HepG2 (cell line): ENCODE results near the gene PTPRO. TPM values are rescaled to one million over a fixed set of nuclear protein-coding genes. Genes with fewer than 3 reads are reported as not detected.

Source experiments
- ATAC-seq: fragments of 200-7000 bp; cut with Tn5 transposase; 3 replicates; pipeline ENCODE4 v1.9.1; 2020; ENCODE audit warnings: mild to moderate bottlenecking, moderate library complexity
- BruUV-seq: library from RNA; stranded (reverse); fragments of 400-500 nt; replicated peaks from 2 replicates; lab custom pipeline; 2021; lab: Mats Ljungman, UMichigan
- CTCF ChIA-PET: fragments of 300-600 bp; formaldehyde crosslinking; extraction: SDS; loops from one replicate; lab custom pipeline; 2021; ENCODE audit warnings: low total read pairs, inconsistent platforms, low intra/inter-chr PET ratio; lab: Yijun Ruan, JAX
- POLR2A ChIA-PET: fragments of 350-600 bp; sonication (Branson Sonifier 250); formaldehyde crosslinking; loops from one replicate; lab custom pipeline; 2020; ENCODE audit warnings: antibody characterized with exemption, inconsistent platforms; lab: Yijun Ruan, JAX
- DNase-seq: peaks from one replicate; pipeline ENCODE4 v3.0.0-alpha.2; 2015; ENCODE audit warnings: low spot score
- FAIRE-seq: peaks from 3 replicates; lab custom pipeline; 2011; peaks lifted over from hg19 to GRCh38; lab: Jason Lieb, UNC
- H2AFZ ChIP-seq: one replicate; pipeline ENCODE4 v1.6.1; 2011; ENCODE audit warnings: low read length, inconsistent platforms
- H3K27ac ChIP-seq: fragments of 300-600 bp; 3 replicates; pipeline ENCODE4 v1.8.0; 2011; ENCODE audit warnings: mixed run types, mild to moderate bottlenecking, mixed read lengths, low read length, inconsistent platforms; ENCODE audit not compliant: insufficient read depth; ENCODE audit errors: extremely low read length
- H3K27me3 ChIP-seq, 2 experiments: fragments of 200-600 bp in 1 of 2; 2 replicates in 1 of 2; 3 replicates in 1 of 2; pipeline versions ENCODE4 v1.6.0 to v1.8.0; 2011; ENCODE audit warnings: low read length in 2 of 2, mild to moderate bottlenecking in 2 of 2, moderate library complexity in 2 of 2, inconsistent platforms in 1 of 2; ENCODE audit not compliant: insufficient read depth in 2 of 2, control insufficient read depth in 1 of 2
- H3K36me3 ChIP-seq, 2 experiments: fragments of 200-600 bp in 1 of 2; replicated peaks in 1 of 2; 2 replicates in 1 of 2; 3 replicates in 1 of 2; pipeline versions ENCODE4 v1.5.1 to v1.8.0; 2011; ENCODE audit warnings: low read length in 2 of 2, inconsistent platforms in 1 of 2; ENCODE audit not compliant: insufficient read depth in 2 of 2, control insufficient read depth in 1 of 2
- H3K4me1 ChIP-seq: 2 replicates; pipeline ENCODE4 v1.5.1; 2012; ENCODE audit warnings: low read length, inconsistent platforms; ENCODE audit not compliant: insufficient read depth
- H3K4me2 ChIP-seq: 2 replicates; pipeline ENCODE4 v1.6.0; 2011; ENCODE audit warnings: low read depth, low read length, inconsistent platforms
- H3K4me3 ChIP-seq, 3 experiments: fragments of 200-600 bp in 1 of 3; sonication (generic), shearing (Covaris generic) in 1 of 3; replicated peaks in 1 of 3; 2 replicates each; pipeline ENCODE4 v1.5.1; 2011 to 2016; ENCODE audit warnings: low read length in 3 of 3, inconsistent platforms in 2 of 3, low read depth in 2 of 3, mild to moderate bottlenecking in 2 of 3, control low read depth in 1 of 3, mixed read lengths in 1 of 3; ENCODE audit not compliant: insufficient read depth in 1 of 3
- H3K79me2 ChIP-seq: one replicate; pipeline ENCODE4 v1.6.1; 2011; ENCODE audit warnings: low read length, inconsistent platforms; ENCODE audit not compliant: insufficient read depth
- H3K9ac ChIP-seq: 2 replicates; pipeline ENCODE4 v1.6.0; 2011; ENCODE audit warnings: mild to moderate bottlenecking, low read depth, low read length, inconsistent platforms; ENCODE audit not compliant: insufficient read depth
- H3K9me3 ChIP-seq: 2 replicates; pipeline ENCODE4 v1.5.1; 2012; ENCODE audit warnings: mild to moderate bottlenecking, low read length
- H4K20me1 ChIP-seq: 2 replicates; pipeline ENCODE4 v1.6.0; 2011; ENCODE audit warnings: inconsistent platforms, mild to moderate bottlenecking, low read length, moderate library complexity; ENCODE audit not compliant: insufficient read depth
- AHDC1 ChIP-seq: sonication (generic); formaldehyde crosslinking; IDR thresholded peaks from 2 replicates; pipeline ENCODE4 v1.5.1; 2020; ENCODE audit warnings: mild to moderate bottlenecking, missing genetic modification reagents, borderline replicate concordance
- CENPT ChIP-seq: sonication (generic); formaldehyde crosslinking; IDR thresholded peaks from 2 replicates; pipeline ENCODE4 v1.8.0; 2022; ENCODE audit warnings: low read depth, mild to moderate bottlenecking, moderate library complexity, missing genetic modification reagents
- GATA4 ChIP-seq: sonication (generic); IDR thresholded peaks from 2 replicates; pipeline ENCODE4 v1.6.1; 2016; ENCODE audit warnings: antibody characterized with exemption, low read depth, borderline replicate concordance
- HNRNPL ChIP-seq: fragments of 200-400 bp; formaldehyde crosslinking; IDR thresholded peaks from 2 replicates; pipeline ENCODE4 v1.6.1; 2017; ENCODE audit warnings: mild to moderate bottlenecking, low read depth, low read length
- KMT2B ChIP-seq: IDR thresholded peaks from 2 replicates; pipeline ENCODE4 v1.6.1; 2016; ENCODE audit warnings: missing genetic modification reagents, missing compliant biosample characterization
- MED8 ChIP-seq: sonication (generic); formaldehyde crosslinking; IDR thresholded peaks from 2 replicates; pipeline ENCODE4 v1.8.1; 2023; ENCODE audit warnings: mild to moderate bottlenecking, missing genetic modification reagents; ENCODE audit not compliant: insufficient replicate concordance
- NR2C2 ChIP-seq: sonication (generic); formaldehyde crosslinking; IDR thresholded peaks from 2 replicates; pipeline ENCODE4 v1.4.0; 2020; ENCODE audit warnings: missing genetic modification reagents, mild to moderate bottlenecking, moderate library complexity, borderline replicate concordance
- RAD51 ChIP-seq: fragments of 450-650 bp; IDR thresholded peaks from 2 replicates; pipeline ENCODE4 v1.6.1; 2016; ENCODE audit warnings: borderline replicate concordance
- RBAK ChIP-seq: sonication (generic); formaldehyde crosslinking; IDR thresholded peaks from 2 replicates; pipeline ENCODE4 v1.5.1; 2020; ENCODE audit warnings: mild to moderate bottlenecking, missing genetic modification reagents
- RFXANK ChIP-seq: IDR thresholded peaks from 2 replicates; pipeline ENCODE4 v1.6.1; 2016
- ZFP62 ChIP-seq: sonication (generic); formaldehyde crosslinking; IDR thresholded peaks from 2 replicates; pipeline ENCODE4 v1.4.0; 2020; ENCODE audit warnings: missing genetic modification reagents
- ZNF24 ChIP-seq: fragments of 450-650 bp; IDR thresholded peaks from 2 replicates; pipeline ENCODE4 v1.6.1; 2017; ENCODE audit warnings: antibody characterized with exemption, mild to moderate bottlenecking
- ZNF775 ChIP-seq: sonication (generic); formaldehyde crosslinking; IDR thresholded peaks from 2 replicates; pipeline ENCODE4 v1.4.0; 2020; ENCODE audit warnings: missing genetic modification reagents, mild to moderate bottlenecking, moderate library complexity, borderline replicate concordance
- WGBS: methylation state at CpG from one replicate; pipeline ENCODE4 v1.1.6; 2017; ENCODE audit warnings: low lambda C conversion rate; 5-methylcytosine and 5-hydroxymethylcytosine counted together
- in situ Hi-C: cut with HindIII; loops from 2 replicates; pipeline ENCODE4 v1.10.0; 2017; ENCODE audit warnings: low pct_unique_long_range_greater_than_20kb; ENCODE audit not compliant: extremely low pct_ligation_motif_present
- intact Hi-C: fragments of 100-400 bp; cut with micrococcal nuclease; formaldehyde crosslinking; loops from one replicate; pipeline ENCODE4 v1.10.0; 2022; ENCODE audit not compliant: unreplicated experiment
- polyA plus RNA-seq, 8 experiments: library from polyadenylated mRNA; depleted of rRNA in 3 of 8; stranded (reverse) in 7 of 8; unstranded in 1 of 8; fragments of >200 nt; fragmentation: Illumina TruSeq in 4 of 8; extraction: Trizol in 4 of 8; gene quantifications; 2 replicates each; pipeline versions ENCODE4 v1.2.1 to v1.2.3, GENCODE V29; 2011 to 2016; ENCODE audit warnings: low read depth in 4 of 8, missing spikeins in 1 of 8, mixed read lengths in 1 of 8; ENCODE audit not compliant: insufficient read depth in 1 of 8
- total RNA-seq, 5 experiments: library from RNA; depleted of rRNA; stranded (reverse); fragments of >200 nt; fragmentation: Illumina TruSeq; extraction: Trizol; gene quantifications; 2 replicates each; pipeline ENCODE4 v1.2.3, GENCODE V29; 2016; ENCODE audit warnings: low read depth in 1 of 5

The PTPRO gene
- total and polyA plus RNA-seq, 2 of the 13 experiments (the other 11 are each of a cell fraction or from before 2014, with no cell fraction given), result 0.04 TPM; not detected in 1

- ChIA-PET CTCF (no interaction called here), POLR2A (no interaction called here)
- ATAC-seq, result no peak
- H3K9ac ChIP-seq, result no peak overlapping the region
- DNase-seq, result no peak
- H3K36me3 ChIP-seq, result no peaks in the 10 kb centered on the region
- intact Hi-C loops, result no loop called here
- no TSS peak for BruUV-seq
- no peaks in the 10 kb centered on the region for H4K20me1 ChIP-seq
- TF ChIP-seq RAD51 (no peak), HNRNPL (no peak), RFXANK (CRISPR knock-in tag) (no peak), GATA4 (no peak)
- TF ChIP-seq, all 625 proteins: peak for 0
- no peak overlapping the region for H2AFZ ChIP-seq
- H3K4me1 ChIP-seq, result no peaks in the 10 kb centered on the region
- H3K79me2 ChIP-seq, result no peaks in the 10 kb centered on the region
- no peak for FAIRE-seq
- no peak overlapping the region for H3K27ac ChIP-seq
- H3K4me2 ChIP-seq, result no peak overlapping the region
- H3K4me3 ChIP-seq, result no peak overlapping the region
- H3K9me3 ChIP-seq, result no peaks in the 10 kb centered on the region
- WGBS, result 1% methylated on average over 4 of the region's 4 CpGs
- in situ Hi-C loops, result no loop called here
- H3K27me3 ChIP-seq, result no peaks in the 10 kb centered on the region; a peak in 1 of 5 replicates
These were observed 228.5 kb downstream of the PTPRO start for GRCh38 chr12:15550793-15551192.

GRCh38 chr12:15555446-15555845 lies 233.1 kb downstream of the PTPRO start:
- Histone ChIP-seq H3K79me2 (no peaks in the 10 kb centered on the region), H3K36me3 (no peaks in the 10 kb centered on the region), H3K27me3 (peaks cover 0 to under 1% of the 10 kb centered on the region in 2 experiments; a peak in 2 of 5 replicates), H3K4me2 (no peak overlapping the region), H2AFZ (no peak overlapping the region), H3K27ac (no peak overlapping the region), H4K20me1 (no peaks in the 10 kb centered on the region), H3K4me1 (no peaks in the 10 kb centered on the region), H3K4me3 (no peak overlapping the region), H3K9me3 (no peaks in the 10 kb centered on the region), H3K9ac (no peak overlapping the region)
- DNase-seq (no peak), FAIRE-seq (no peak), ATAC-seq (no peak)
- in situ Hi-C loops (no loop called here), intact Hi-C loops (no loop called here)
- BruUV-seq, result no TSS peak
- ChIA-PET CTCF (no interaction called here), POLR2A (no interaction called here)
- WGBS, result 70% methylated on average over 2 of the region's 2 CpGs
- TF ChIP-seq KMT2B (CRISPR knock-in tag), result no peak
- TF ChIP-seq MED8 (CRISPR knock-in tag), result no peak
- no peak for TF ChIP-seq NR2C2 (CRISPR knock-in tag)
- no peak for TF ChIP-seq AHDC1
- TF ChIP-seq ZFP62 (CRISPR knock-in tag), result no peak
- no peak for TF ChIP-seq ZNF24
- no peak for TF ChIP-seq CENPT (CRISPR knock-in tag)
- TF ChIP-seq RBAK (CRISPR knock-in tag), result no peak
- no peak for TF ChIP-seq ZNF775
